Measurements from ENCODE around the gene ATP12A. TPM values are rescaled to one million over a fixed set of nuclear protein-coding genes. Genes with fewer than 3 reads are reported as not detected.
"Not testable (repeated sequence)": the region's sequence is repeated elsewhere in the genome, so short reads cannot be mapped to it uniquely, and the experiment has no call there.

The ATP12A gene
- total RNA-seq, 1 donor from 2014 or later, result not detected

- H3K9ac ChIP-seq (ENCODE audit: low read depth in 1 of 3, low read length in 3 of 3), result no peak overlapping the region
- no peaks in the 10 kb centered on the region for H3K9me3 ChIP-seq (ENCODE audit: control insufficient read depth in 3 of 3, low read length in 3 of 3)
These were observed 38.9 kb downstream of the ATP12A start for GRCh38 chr13:24719139-24719538.

GRCh38 chr13:24723206-24723605 lies 43.0 kb downstream of the ATP12A start:
- H3K27me3 ChIP-seq (ENCODE audit: control insufficient read depth in 3 of 3, insufficient read depth in 3 of 3, low read length in 3 of 3), result peaks cover 3 to 21% (median 9%) of the 10 kb centered on the region in 3 donors
- H3K4me3 ChIP-seq (ENCODE audit: low read length in 3 of 3), result no peak overlapping the region
- no peak overlapping the region for H3K27ac ChIP-seq (ENCODE audit: low read depth, low read length)
- no peak overlapping the region for H3K9ac ChIP-seq (ENCODE audit: low read depth in 1 of 3, low read length in 3 of 3)
- no peaks in the 10 kb centered on the region for H3K9me3 ChIP-seq (ENCODE audit: control insufficient read depth in 3 of 3, low read length in 3 of 3)
- no peaks in the 10 kb centered on the region for H3K4me1 ChIP-seq (ENCODE audit: control insufficient read depth in 3 of 3, insufficient read depth in 3 of 3, low read length in 3 of 3)
- no peaks in the 10 kb centered on the region for H3K36me3 ChIP-seq (ENCODE audit: control insufficient read depth in 3 of 3, insufficient read depth in 3 of 3, low read length in 3 of 3)

More at GRCh38 chr13:24719139-24719538, 38.9 kb downstream of the ATP12A start:
- Histone ChIP-seq H3K27ac (ENCODE audit: low read depth, low read length) (no peak overlapping the region), H3K4me3 (ENCODE audit: low read length in 3 of 3) (no peak overlapping the region), H3K36me3 (ENCODE audit: control insufficient read depth in 3 of 3, insufficient read depth in 3 of 3, low read length in 3 of 3) (no peaks in the 10 kb centered on the region), H3K4me1 (ENCODE audit: control insufficient read depth in 3 of 3, insufficient read depth in 3 of 3, low read length in 3 of 3) (no peaks in the 10 kb centered on the region), H3K27me3 (ENCODE audit: control insufficient read depth in 3 of 3, insufficient read depth in 3 of 3, low read length in 3 of 3) (peaks cover 3 to 22% (median 6%) of the 10 kb centered on the region in 3 donors)

GRCh38 chr13:24724714-24725113 lies 44.5 kb downstream of the ATP12A start:
- no peak overlapping the region for H3K9ac ChIP-seq (ENCODE audit: low read depth in 1 of 3, low read length in 3 of 3)
- no peaks in the 10 kb centered on the region for H3K9me3 ChIP-seq (ENCODE audit: control insufficient read depth in 3 of 3, low read length in 3 of 3)
- H3K27me3 ChIP-seq (ENCODE audit: control insufficient read depth in 3 of 3, insufficient read depth in 3 of 3, low read length in 3 of 3), result peaks cover 3 to 21% (median 9%) of the 10 kb centered on the region in 3 donors
- no peak overlapping the region for H3K27ac ChIP-seq (ENCODE audit: low read depth, low read length)
- H3K4me1 ChIP-seq (ENCODE audit: control insufficient read depth in 3 of 3, insufficient read depth in 3 of 3, low read length in 3 of 3), result no peaks in the 10 kb centered on the region
- no peak overlapping the region for H3K4me3 ChIP-seq (ENCODE audit: low read length in 3 of 3)
- no peaks in the 10 kb centered on the region for H3K36me3 ChIP-seq (ENCODE audit: control insufficient read depth in 3 of 3, insufficient read depth in 3 of 3, low read length in 3 of 3)

- Histone ChIP-seq H3K27ac (ENCODE audit: low read depth, low read length) (no peak overlapping the region), H3K4me1 (ENCODE audit: control insufficient read depth in 3 of 3, insufficient read depth in 3 of 3, low read length in 3 of 3) (no peaks in the 10 kb centered on the region), H3K9ac (ENCODE audit: low read depth in 1 of 3, low read length in 3 of 3) (no peak overlapping the region), H3K27me3 (ENCODE audit: control insufficient read depth in 3 of 3, insufficient read depth in 3 of 3, low read length in 3 of 3) (peaks cover 3 to 15% (median 5%) of the 10 kb centered on the region in 3 donors), H3K36me3 (ENCODE audit: control insufficient read depth in 3 of 3, insufficient read depth in 3 of 3, low read length in 3 of 3) (no peaks in the 10 kb centered on the region), H3K9me3 (ENCODE audit: control insufficient read depth in 3 of 3, low read length in 3 of 3) (no peaks in the 10 kb centered on the region), H3K4me3 (ENCODE audit: low read length in 3 of 3) (no peak overlapping the region)
These were observed 45.2 kb downstream of the ATP12A start for GRCh38 chr13:24725379-24725778.

- H3K9me3 ChIP-seq (ENCODE audit: control insufficient read depth in 3 of 3, low read length in 3 of 3), result no peaks in the 10 kb centered on the region
- H3K4me1 ChIP-seq (ENCODE audit: control insufficient read depth in 3 of 3, insufficient read depth in 3 of 3, low read length in 3 of 3), result no peaks in the 10 kb centered on the region
- no peak overlapping the region for H3K27ac ChIP-seq (ENCODE audit: low read depth, low read length)
These were observed 47.8 kb downstream of the ATP12A start for GRCh38 chr13:24727731-24728601.

GRCh38 chr13:24730873-24731567 lies 50.8 kb downstream of the ATP12A start:
- not testable (repeated sequence) for H3K9me3 ChIP-seq (ENCODE audit: control insufficient read depth in 3 of 3, low read length in 3 of 3); H3K9ac ChIP-seq (ENCODE audit: low read depth in 1 of 3, low read length in 3 of 3); H3K36me3 ChIP-seq (ENCODE audit: control insufficient read depth in 3 of 3, insufficient read depth in 3 of 3, low read length in 3 of 3); H3K4me1 ChIP-seq (ENCODE audit: control insufficient read depth in 3 of 3, insufficient read depth in 3 of 3, low read length in 3 of 3); H3K27me3 ChIP-seq (ENCODE audit: control insufficient read depth in 3 of 3, insufficient read depth in 3 of 3, low read length in 3 of 3); H3K27ac ChIP-seq (ENCODE audit: low read depth, low read length); H3K4me3 ChIP-seq (ENCODE audit: low read length in 3 of 3)

More at GRCh38 chr13:24727731-24728601, 47.8 kb downstream of the ATP12A start:
- H3K36me3 ChIP-seq (ENCODE audit: control insufficient read depth in 3 of 3, insufficient read depth in 3 of 3, low read length in 3 of 3), result no peaks in the 10 kb centered on the region
- H3K9ac ChIP-seq (ENCODE audit: low read depth in 1 of 3, low read length in 3 of 3), result no peak overlapping the region
- no peak overlapping the region for H3K4me3 ChIP-seq (ENCODE audit: low read length in 3 of 3)
- peaks cover 0 to 12% (median 5%) of the 10 kb centered on the region in 3 donors for H3K27me3 ChIP-seq (ENCODE audit: control insufficient read depth in 3 of 3, insufficient read depth in 3 of 3, low read length in 3 of 3)

GRCh38 chr13:24734950-24735349 lies 54.7 kb downstream of the ATP12A start:
- H3K36me3 ChIP-seq (ENCODE audit: control insufficient read depth in 3 of 3, insufficient read depth in 3 of 3, low read length in 3 of 3), result no peaks in the 10 kb centered on the region
- H3K9me3 ChIP-seq (ENCODE audit: control insufficient read depth in 3 of 3, low read length in 3 of 3), result no peaks in the 10 kb centered on the region
- no peak overlapping the region for H3K9ac ChIP-seq (ENCODE audit: low read depth in 1 of 3, low read length in 3 of 3)
- no peak overlapping the region for H3K27ac ChIP-seq (ENCODE audit: low read depth, low read length)
- H3K4me1 ChIP-seq (ENCODE audit: control insufficient read depth in 3 of 3, insufficient read depth in 3 of 3, low read length in 3 of 3), result no peaks in the 10 kb centered on the region
- no peaks in the 10 kb centered on the region for H3K27me3 ChIP-seq (ENCODE audit: control insufficient read depth in 3 of 3, insufficient read depth in 3 of 3, low read length in 3 of 3)
- no peak overlapping the region for H3K4me3 ChIP-seq (ENCODE audit: low read length in 3 of 3)

- no peaks in the 10 kb centered on the region for H3K36me3 ChIP-seq (ENCODE audit: control insufficient read depth in 3 of 3, insufficient read depth in 3 of 3, low read length in 3 of 3)
- no peak overlapping the region for H3K9ac ChIP-seq (ENCODE audit: low read depth in 1 of 3, low read length in 3 of 3)
- no peaks in the 10 kb centered on the region for H3K9me3 ChIP-seq (ENCODE audit: control insufficient read depth in 3 of 3, low read length in 3 of 3)
- no peaks in the 10 kb centered on the region for H3K4me1 ChIP-seq (ENCODE audit: control insufficient read depth in 3 of 3, insufficient read depth in 3 of 3, low read length in 3 of 3)
- no peak overlapping the region for H3K27ac ChIP-seq (ENCODE audit: low read depth, low read length)
- peaks cover 0 to 5% (median 0%) of the 10 kb centered on the region in 3 donors for H3K27me3 ChIP-seq (ENCODE audit: control insufficient read depth in 3 of 3, insufficient read depth in 3 of 3, low read length in 3 of 3)
- no peak overlapping the region for H3K4me3 ChIP-seq (ENCODE audit: low read length in 3 of 3)
These were observed 56.8 kb downstream of the ATP12A start for GRCh38 chr13:24737042-24737441.

- Histone ChIP-seq H3K27me3 (ENCODE audit: control insufficient read depth in 3 of 3, insufficient read depth in 3 of 3, low read length in 3 of 3) (peaks cover under 1 to 7% (median 6%) of the 10 kb centered on the region in 3 donors), H3K27ac (ENCODE audit: low read depth, low read length) (no peak overlapping the region), H3K4me3 (ENCODE audit: low read length in 3 of 3) (no peak overlapping the region), H3K9me3 (ENCODE audit: control insufficient read depth in 3 of 3, low read length in 3 of 3) (no peaks in the 10 kb centered on the region), H3K36me3 (ENCODE audit: control insufficient read depth in 3 of 3, insufficient read depth in 3 of 3, low read length in 3 of 3) (no peaks in the 10 kb centered on the region), H3K9ac (ENCODE audit: low read depth in 1 of 3, low read length in 3 of 3) (no peak overlapping the region), H3K4me1 (ENCODE audit: control insufficient read depth in 3 of 3, insufficient read depth in 3 of 3, low read length in 3 of 3) (no peaks in the 10 kb centered on the region)
These were observed 58.2 kb downstream of the ATP12A start for GRCh38 chr13:24738366-24738847.

Measured in skeletal muscle tissue (tissue), 4 donors.